GM06990 (cell line): ENCODE results near the gene RPP38.

Source experiments
- DNase-seq: peaks from one replicate; pipeline ENCODE4 v3.0.0-alpha.2; 2011; ENCODE audit not compliant: insufficient read length; ENCODE audit errors: extremely low read depth
- H3K27me3 ChIP-seq: replicated peaks from 2 replicates; pipeline ENCODE4 v1.6.0; 2011; ENCODE audit warnings: low read length; ENCODE audit not compliant: control insufficient read depth, insufficient read depth
- H3K36me3 ChIP-seq: 2 replicates; pipeline ENCODE4 v1.5.1; 2011; ENCODE audit warnings: low read length; ENCODE audit not compliant: control insufficient read depth, insufficient read depth
- H3K4me3 ChIP-seq: replicated peaks from 2 replicates; pipeline ENCODE4 v1.5.1; 2011; ENCODE audit warnings: low read depth, mild to moderate bottlenecking, control low read depth, low read length
- TF ChIP-seq, protein P1 (sequence below): IDR thresholded peaks from 2 replicates; pipeline ENCODE4 v1.5.1; 2011; ENCODE audit warnings: low read length, control low read depth, mild to moderate bottlenecking, inconsistent platforms; ENCODE audit not compliant: insufficient read depth, poor library complexity, severe bottlenecking

The RPP38 gene

DNA sequence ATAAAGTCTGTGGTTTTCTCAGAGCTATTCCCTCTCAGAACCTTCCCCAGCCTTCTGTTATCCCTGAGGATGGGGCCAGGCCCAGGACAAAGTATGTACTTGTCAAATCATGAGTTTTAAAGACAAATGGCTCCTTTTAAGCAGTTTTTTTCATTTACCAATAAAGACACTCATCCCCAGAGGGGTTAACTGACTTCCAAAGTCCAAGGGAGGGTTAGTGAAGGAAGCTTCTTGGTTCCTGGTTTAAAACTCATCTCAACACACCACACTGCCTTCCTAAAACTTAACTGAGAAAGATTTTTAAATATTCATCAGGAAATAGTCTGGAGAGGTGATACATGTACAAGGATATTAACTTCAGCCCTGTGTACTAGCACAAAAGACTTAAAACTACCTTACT, 55.4 kb downstream of the RPP38 start:
- no peaks in the 10 kb centered on the region for H3K27me3 ChIP-seq
- TF ChIP-seq, protein P1, sequence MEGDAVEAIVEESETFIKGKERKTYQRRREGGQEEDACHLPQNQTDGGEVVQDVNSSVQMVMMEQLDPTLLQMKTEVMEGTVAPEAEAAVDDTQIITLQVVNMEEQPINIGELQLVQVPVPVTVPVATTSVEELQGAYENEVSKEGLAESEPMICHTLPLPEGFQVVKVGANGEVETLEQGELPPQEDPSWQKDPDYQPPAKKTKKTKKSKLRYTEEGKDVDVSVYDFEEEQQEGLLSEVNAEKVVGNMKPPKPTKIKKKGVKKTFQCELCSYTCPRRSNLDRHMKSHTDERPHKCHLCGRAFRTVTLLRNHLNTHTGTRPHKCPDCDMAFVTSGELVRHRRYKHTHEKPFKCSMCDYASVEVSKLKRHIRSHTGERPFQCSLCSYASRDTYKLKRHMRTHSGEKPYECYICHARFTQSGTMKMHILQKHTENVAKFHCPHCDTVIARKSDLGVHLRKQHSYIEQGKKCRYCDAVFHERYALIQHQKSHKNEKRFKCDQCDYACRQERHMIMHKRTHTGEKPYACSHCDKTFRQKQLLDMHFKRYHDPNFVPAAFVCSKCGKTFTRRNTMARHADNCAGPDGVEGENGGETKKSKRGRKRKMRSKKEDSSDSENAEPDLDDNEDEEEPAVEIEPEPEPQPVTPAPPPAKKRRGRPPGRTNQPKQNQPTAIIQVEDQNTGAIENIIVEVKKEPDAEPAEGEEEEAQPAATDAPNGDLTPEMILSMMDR = no peak
- DNase-seq = no peak
- H3K4me3 ChIP-seq = no peak overlapping the region
- no peaks in the 10 kb centered on the region for H3K36me3 ChIP-seq
